IPS-18a (cell line): Measurements from ENCODE around the gene FILIP1L.

Experiments used
- H3K27ac ChIP-seq: one replicate; pipeline ENCODE4 v1.5.1; 2013; ENCODE audit warnings: low read length
- H3K27me3 ChIP-seq: one replicate; pipeline ENCODE4 v1.6.1; 2013; ENCODE audit warnings: mild to moderate bottlenecking, low read length; ENCODE audit not compliant: control insufficient read depth, insufficient read depth
- H3K36me3 ChIP-seq: one replicate; pipeline ENCODE4 v1.6.1; 2013; ENCODE audit warnings: low read depth, low read length; ENCODE audit not compliant: control insufficient read depth
- H3K4me1 ChIP-seq: one replicate; pipeline ENCODE4 v1.6.1; 2013; ENCODE audit warnings: low read depth, low read length; ENCODE audit not compliant: control insufficient read depth
- H3K4me3 ChIP-seq: one replicate; pipeline ENCODE4 v1.5.1; 2013; ENCODE audit warnings: low read length
- H3K9ac ChIP-seq: one replicate; pipeline ENCODE4 v1.6.1; 2013; ENCODE audit warnings: mild to moderate bottlenecking, low read length, moderate library complexity
- H3K9me3 ChIP-seq: one replicate; pipeline ENCODE4 v1.6.1; 2013; ENCODE audit warnings: low read depth, low read length; ENCODE audit not compliant: control insufficient read depth

Gene FILIP1L

GRCh38 chr3:99883138-99883461 is 231.2 kb downstream of the FILIP1L start:
- H3K27me3 ChIP-seq = peaks cover 20% of the 10 kb centered on the region
- no peak overlapping the region for H3K4me3 ChIP-seq
- no peak overlapping the region for H3K27ac ChIP-seq
- H3K9ac ChIP-seq = no peak overlapping the region
- H3K4me1 ChIP-seq = no peaks in the 10 kb centered on the region
- H3K36me3 ChIP-seq = no peaks in the 10 kb centered on the region
- no peaks in the 10 kb centered on the region for H3K9me3 ChIP-seq

GRCh38 chr3:99882436-99883137 is 231.7 kb downstream of the FILIP1L start:
- H3K9me3 ChIP-seq = no peaks in the 10 kb centered on the region
- H3K9ac ChIP-seq = no peak overlapping the region
- no peak overlapping the region for H3K27ac ChIP-seq
- no peak overlapping the region for H3K4me3 ChIP-seq
- H3K27me3 ChIP-seq = peaks cover 25% of the 10 kb centered on the region
- no peaks in the 10 kb centered on the region for H3K36me3 ChIP-seq
- H3K4me1 ChIP-seq = no peaks in the 10 kb centered on the region

- Histone ChIP-seq H3K27me3 (peaks cover 40% of the 10 kb centered on the region), H3K4me3 (no peak overlapping the region), H3K27ac (no peak overlapping the region), H3K4me1 (peaks cover 9% of the 10 kb centered on the region), H3K36me3 (no peaks in the 10 kb centered on the region), H3K9ac (no peak overlapping the region), H3K9me3 (no peaks in the 10 kb centered on the region)
These were observed 233.2 kb downstream of the FILIP1L start for GRCh38 chr3:99881121-99881524.

GRCh38 chr3:99879275-99879674 is 235.0 kb downstream of the FILIP1L start:
- Histone ChIP-seq H3K4me3 (no peak overlapping the region), H3K36me3 (no peaks in the 10 kb centered on the region), H3K9ac (no peak overlapping the region), H3K27ac (no peak overlapping the region), H3K9me3 (no peaks in the 10 kb centered on the region), H3K27me3 (peaks cover 53% of the 10 kb centered on the region), H3K4me1 (peaks cover 14% of the 10 kb centered on the region)

DNA sequence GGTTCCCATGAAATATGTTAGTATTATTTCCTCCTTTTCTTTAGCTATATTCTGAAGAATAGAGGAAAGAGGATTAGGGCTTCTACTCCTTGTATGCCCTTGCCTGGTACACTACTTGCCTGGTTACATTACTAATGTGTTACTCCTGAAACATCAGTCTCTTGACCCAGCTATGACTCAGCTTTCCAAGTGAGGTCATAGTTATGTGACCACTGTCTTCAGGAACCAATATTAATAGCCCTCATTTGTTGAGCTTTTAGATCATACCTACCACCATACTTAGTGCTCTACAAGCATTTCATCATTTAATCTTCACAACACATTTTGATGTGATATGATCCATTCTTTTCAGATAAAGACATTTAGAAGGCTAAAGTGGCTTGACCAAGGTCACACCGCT is 236.3 kb downstream of the FILIP1L start:
- no peak overlapping the region for H3K9ac ChIP-seq
- peaks cover 14% of the 10 kb centered on the region for H3K4me1 ChIP-seq
- no peak overlapping the region for H3K27ac ChIP-seq
- no peaks in the 10 kb centered on the region for H3K9me3 ChIP-seq
- H3K4me3 ChIP-seq = no peak overlapping the region
- H3K36me3 ChIP-seq = no peaks in the 10 kb centered on the region
- peaks cover 66% of the 10 kb centered on the region for H3K27me3 ChIP-seq

GRCh38 chr3:99877031-99877579 is 237.2 kb downstream of the FILIP1L start:
- Histone ChIP-seq H3K9me3 (no peaks in the 10 kb centered on the region), H3K27ac (no peak overlapping the region), H3K4me1 (peaks cover 14% of the 10 kb centered on the region), H3K27me3 (peaks cover 75% of the 10 kb centered on the region), H3K36me3 (no peaks in the 10 kb centered on the region), H3K4me3 (no peak overlapping the region), H3K9ac (no peak overlapping the region)

DNA sequence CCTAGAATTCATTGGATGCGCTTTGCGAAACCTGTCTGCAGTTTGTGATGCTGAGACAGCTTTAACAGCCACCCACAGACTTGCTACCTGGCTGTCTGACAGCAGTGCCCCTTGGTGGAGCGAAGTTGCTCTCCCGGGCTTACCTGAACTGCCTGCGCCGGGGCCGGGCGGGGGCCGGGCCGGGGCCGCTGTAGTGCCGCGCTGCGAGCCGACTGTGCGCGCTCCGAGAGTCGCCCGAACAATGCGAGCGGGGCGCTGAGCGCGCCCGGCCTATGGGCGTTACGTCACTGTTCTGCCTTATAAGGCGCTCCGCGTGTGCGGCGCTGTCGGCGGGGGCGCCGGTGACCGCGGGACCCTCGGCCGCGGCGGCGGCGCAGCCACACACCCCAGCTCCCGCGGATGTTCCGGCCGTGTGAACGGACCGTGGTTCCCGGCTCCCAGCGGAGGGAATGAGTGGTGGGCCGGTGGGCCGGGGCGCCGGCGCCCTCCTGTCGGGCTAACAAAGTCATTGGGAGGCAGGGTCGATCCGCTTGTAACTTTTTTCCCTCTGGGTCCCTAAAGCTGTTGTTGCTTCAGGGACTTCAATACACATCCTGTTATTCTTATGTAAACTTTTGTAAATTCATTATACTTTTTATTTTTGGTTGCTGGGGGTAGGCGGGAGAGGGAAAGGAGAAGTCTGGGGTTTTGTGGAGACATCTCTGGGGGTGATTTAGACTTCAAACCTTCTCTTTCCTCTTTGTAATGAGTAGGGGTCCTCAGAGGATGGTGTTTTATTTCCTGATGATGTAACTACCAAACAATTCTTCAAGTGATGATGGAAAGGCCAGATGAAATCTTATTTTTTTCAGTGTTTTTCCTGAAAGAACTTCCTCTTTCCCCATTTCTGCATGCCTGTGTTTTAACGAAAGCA is 238.1 kb downstream of the FILIP1L start:
- Histone ChIP-seq H3K27me3 (peaks cover 82% of the 10 kb centered on the region), H3K9ac (peak overlapping the region; percentile 72), H3K4me1 (peaks cover 14% of the 10 kb centered on the region), H3K4me3 (peak overlapping the region; percentile 53), H3K27ac (no peak overlapping the region), H3K36me3 (no peaks in the 10 kb centered on the region), H3K9me3 (no peaks in the 10 kb centered on the region)

DNA sequence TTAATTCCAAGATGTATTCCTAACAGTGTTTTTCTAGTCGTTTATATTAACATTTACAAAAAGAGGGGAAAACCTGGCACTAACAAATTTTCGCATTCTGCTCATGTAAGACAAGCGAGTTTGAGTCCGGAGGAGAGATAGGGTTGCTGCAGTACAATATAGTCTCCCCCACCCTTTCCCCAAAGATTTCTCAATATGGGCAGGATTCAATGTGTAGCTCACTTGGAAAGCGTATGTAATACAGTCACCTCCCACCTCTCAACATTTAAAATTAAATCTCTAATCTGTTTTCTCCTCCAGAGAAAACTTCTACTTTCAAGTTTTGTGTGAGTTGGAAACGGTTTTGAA is 238.7 kb downstream of the FILIP1L start:
- H3K9ac ChIP-seq = peak overlapping the region; percentile 72
- peaks cover 14% of the 10 kb centered on the region for H3K4me1 ChIP-seq
- peak overlapping the region; percentile 53 for H3K4me3 ChIP-seq
- peaks cover 86% of the 10 kb centered on the region for H3K27me3 ChIP-seq
- no peak overlapping the region for H3K27ac ChIP-seq
- no peaks in the 10 kb centered on the region for H3K36me3 ChIP-seq
- H3K9me3 ChIP-seq = no peaks in the 10 kb centered on the region

GRCh38 chr3:99874237-99875002 is 239.9 kb downstream of the FILIP1L start:
- Histone ChIP-seq H3K9ac (no peak overlapping the region), H3K4me1 (peaks cover 14% of the 10 kb centered on the region), H3K4me3 (no peak overlapping the region), H3K36me3 (no peaks in the 10 kb centered on the region), H3K27ac (no peak overlapping the region), H3K9me3 (no peaks in the 10 kb centered on the region), H3K27me3 (peaks cover 88% of the 10 kb centered on the region)

DNA sequence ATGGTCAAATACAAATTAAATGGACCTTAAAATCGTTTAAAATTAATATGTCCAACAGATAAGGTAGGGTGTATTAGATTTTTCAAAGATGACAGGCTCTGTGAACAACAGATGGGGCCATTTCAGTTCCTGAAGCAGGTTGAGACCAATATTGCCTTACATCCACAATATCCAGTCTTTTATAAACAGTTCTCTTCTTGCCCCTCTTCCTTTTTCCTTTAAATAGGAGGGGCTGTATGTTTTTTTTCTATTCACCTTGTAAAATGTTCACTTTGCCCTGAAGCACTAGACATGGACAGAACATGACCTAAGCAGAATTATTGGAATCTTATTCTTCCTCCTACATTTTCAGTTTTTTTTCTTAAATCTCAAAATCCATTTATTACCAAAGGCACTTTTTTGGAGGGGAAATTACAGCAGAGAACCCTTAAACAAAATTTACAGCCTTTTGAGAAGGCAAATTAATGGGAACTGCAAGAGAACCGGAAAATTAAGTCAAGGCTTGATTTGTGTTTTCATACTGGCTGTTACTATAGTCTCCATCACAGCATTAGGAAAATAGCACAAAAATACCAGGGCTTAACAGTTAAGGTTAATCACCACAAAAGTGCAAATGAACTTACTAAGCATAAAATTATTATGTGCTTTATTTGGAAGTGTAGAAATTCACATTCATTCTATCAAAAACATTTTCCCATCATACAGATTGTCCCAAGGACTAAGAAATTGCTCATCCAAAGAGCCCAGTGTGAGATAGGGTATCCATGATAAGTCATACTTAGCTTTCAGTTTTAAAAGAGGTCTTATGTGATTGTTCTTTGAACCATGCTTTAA is 240.8 kb downstream of the FILIP1L start:
- no peak overlapping the region for H3K4me3 ChIP-seq
- H3K9me3 ChIP-seq = no peaks in the 10 kb centered on the region
- peaks cover 14% of the 10 kb centered on the region for H3K4me1 ChIP-seq
- no peak overlapping the region for H3K27ac ChIP-seq
- no peak overlapping the region for H3K9ac ChIP-seq
- no peaks in the 10 kb centered on the region for H3K36me3 ChIP-seq
- H3K27me3 ChIP-seq = peaks cover 88% of the 10 kb centered on the region

GRCh38 chr3:99872923-99873254 is 241.4 kb downstream of the FILIP1L start:
- no peak overlapping the region for H3K4me3 ChIP-seq
- H3K27me3 ChIP-seq = peaks cover 88% of the 10 kb centered on the region
- H3K9ac ChIP-seq = no peak overlapping the region
- H3K9me3 ChIP-seq = no peaks in the 10 kb centered on the region
- H3K4me1 ChIP-seq = peaks cover 14% of the 10 kb centered on the region
- no peaks in the 10 kb centered on the region for H3K36me3 ChIP-seq
- H3K27ac ChIP-seq = no peak overlapping the region
